HepG2 (cell line): Measurements from ENCODE around the gene GIMD1. TPM values are rescaled to one million over a fixed set of nuclear protein-coding genes. Genes with fewer than 3 reads are reported as not detected.

Experiments
- ATAC-seq: fragments of 200-7000 bp; cut with Tn5 transposase; 3 replicates; pipeline ENCODE4 v1.9.1; 2020; ENCODE audit warnings: mild to moderate bottlenecking, moderate library complexity
- BruUV-seq: library from RNA; stranded (reverse); fragments of 400-500 nt; replicated peaks from 2 replicates; lab custom pipeline; 2021; lab: Mats Ljungman, UMichigan
- CTCF ChIA-PET: fragments of 300-600 bp; formaldehyde crosslinking; extraction: SDS; loops from one replicate; lab custom pipeline; 2021; ENCODE audit warnings: low total read pairs, inconsistent platforms, low intra/inter-chr PET ratio; lab: Yijun Ruan, JAX
- POLR2A ChIA-PET: fragments of 350-600 bp; sonication (Branson Sonifier 250); formaldehyde crosslinking; loops from one replicate; lab custom pipeline; 2020; ENCODE audit warnings: antibody characterized with exemption, inconsistent platforms; lab: Yijun Ruan, JAX
- DNase-seq: peaks from one replicate; pipeline ENCODE4 v3.0.0-alpha.2; 2015; ENCODE audit warnings: low spot score
- FAIRE-seq: peaks from 3 replicates; lab custom pipeline; 2011; peaks lifted over from hg19 to GRCh38; lab: Jason Lieb, UNC
- H2AFZ ChIP-seq: one replicate; pipeline ENCODE4 v1.6.1; 2011; ENCODE audit warnings: low read length, inconsistent platforms
- H3K27ac ChIP-seq: fragments of 300-600 bp; 3 replicates; pipeline ENCODE4 v1.8.0; 2011; ENCODE audit warnings: mixed run types, mild to moderate bottlenecking, mixed read lengths, low read length, inconsistent platforms; ENCODE audit not compliant: insufficient read depth; ENCODE audit errors: extremely low read length
- H3K27me3 ChIP-seq, 2 experiments: fragments of 200-600 bp in 1 of 2; 2 replicates in 1 of 2; 3 replicates in 1 of 2; pipeline versions ENCODE4 v1.6.0 to v1.8.0; 2011; ENCODE audit warnings: low read length in 2 of 2, mild to moderate bottlenecking in 2 of 2, moderate library complexity in 2 of 2, inconsistent platforms in 1 of 2; ENCODE audit not compliant: insufficient read depth in 2 of 2, control insufficient read depth in 1 of 2
- H3K36me3 ChIP-seq, 2 experiments: fragments of 200-600 bp in 1 of 2; replicated peaks in 1 of 2; 2 replicates in 1 of 2; 3 replicates in 1 of 2; pipeline versions ENCODE4 v1.5.1 to v1.8.0; 2011; ENCODE audit warnings: low read length in 2 of 2, inconsistent platforms in 1 of 2; ENCODE audit not compliant: insufficient read depth in 2 of 2, control insufficient read depth in 1 of 2
- H3K4me1 ChIP-seq: 2 replicates; pipeline ENCODE4 v1.5.1; 2012; ENCODE audit warnings: low read length, inconsistent platforms; ENCODE audit not compliant: insufficient read depth
- H3K4me2 ChIP-seq: 2 replicates; pipeline ENCODE4 v1.6.0; 2011; ENCODE audit warnings: low read depth, low read length, inconsistent platforms
- H3K4me3 ChIP-seq, 3 experiments: fragments of 200-600 bp in 1 of 3; sonication (generic), shearing (Covaris generic) in 1 of 3; replicated peaks in 1 of 3; 2 replicates each; pipeline ENCODE4 v1.5.1; 2011 to 2016; ENCODE audit warnings: low read length in 3 of 3, inconsistent platforms in 2 of 3, low read depth in 2 of 3, mild to moderate bottlenecking in 2 of 3, control low read depth in 1 of 3, mixed read lengths in 1 of 3; ENCODE audit not compliant: insufficient read depth in 1 of 3
- H3K79me2 ChIP-seq: one replicate; pipeline ENCODE4 v1.6.1; 2011; ENCODE audit warnings: low read length, inconsistent platforms; ENCODE audit not compliant: insufficient read depth
- H3K9ac ChIP-seq: 2 replicates; pipeline ENCODE4 v1.6.0; 2011; ENCODE audit warnings: mild to moderate bottlenecking, low read depth, low read length, inconsistent platforms; ENCODE audit not compliant: insufficient read depth
- H3K9me3 ChIP-seq: 2 replicates; pipeline ENCODE4 v1.5.1; 2012; ENCODE audit warnings: mild to moderate bottlenecking, low read length
- H4K20me1 ChIP-seq: 2 replicates; pipeline ENCODE4 v1.6.0; 2011; ENCODE audit warnings: inconsistent platforms, mild to moderate bottlenecking, low read length, moderate library complexity; ENCODE audit not compliant: insufficient read depth
- BRF2 ChIP-seq: sonication (generic); formaldehyde crosslinking; IDR thresholded peaks from 2 replicates; pipeline ENCODE4 v1.8.1; 2022; ENCODE audit warnings: mild to moderate bottlenecking, missing genetic modification reagents
- E2F1 ChIP-seq: sonication (generic); formaldehyde crosslinking; IDR thresholded peaks from 2 replicates; pipeline ENCODE4 v1.5.0; 2020; ENCODE audit warnings: missing genetic modification reagents
- NR2F2 ChIP-seq: IDR thresholded peaks from 2 replicates; pipeline ENCODE4 v1.6.1; 2012; ENCODE audit warnings: low read depth, inconsistent platforms, borderline replicate concordance
- SRSF1 ChIP-seq: fragments of 200-400 bp; formaldehyde crosslinking; optimal IDR thresholded peaks from 2 replicates; pipeline ENCODE3; 2017; ENCODE audit warnings: mild to moderate bottlenecking, low read depth, low read length, moderate library complexity
- TCF12 ChIP-seq, 2 experiments: fragments of 450-650 bp in 1 of 2; sonication (generic) in 1 of 2; formaldehyde crosslinking in 1 of 2; IDR thresholded peaks; 2 replicates each; pipeline versions ENCODE4 v1.6.1 to v1.8.0; 2017 to 2022; ENCODE audit warnings: antibody characterized with exemption in 1 of 2, mild to moderate bottlenecking in 1 of 2, missing genetic modification reagents in 1 of 2, moderate library complexity in 1 of 2
- ZNF235 ChIP-seq: sonication (generic); formaldehyde crosslinking; IDR thresholded peaks from 2 replicates; pipeline ENCODE4 v1.8.1; 2023; ENCODE audit warnings: mild to moderate bottlenecking, missing genetic modification reagents, borderline replicate concordance
- ZNF318 ChIP-seq: sonication (generic); formaldehyde crosslinking; IDR thresholded peaks from 2 replicates; pipeline ENCODE4 v1.4.0; 2020; ENCODE audit warnings: mild to moderate bottlenecking, missing genetic modification reagents
- WGBS: methylation state at CpG from one replicate; pipeline ENCODE4 v1.1.6; 2017; ENCODE audit warnings: low lambda C conversion rate; 5-methylcytosine and 5-hydroxymethylcytosine counted together
- in situ Hi-C: cut with HindIII; loops from 2 replicates; pipeline ENCODE4 v1.10.0; 2017; ENCODE audit warnings: low pct_unique_long_range_greater_than_20kb; ENCODE audit not compliant: extremely low pct_ligation_motif_present
- intact Hi-C: fragments of 100-400 bp; cut with micrococcal nuclease; formaldehyde crosslinking; loops from one replicate; pipeline ENCODE4 v1.10.0; 2022; ENCODE audit not compliant: unreplicated experiment
- polyA plus RNA-seq, 8 experiments: library from polyadenylated mRNA; depleted of rRNA in 3 of 8; stranded (reverse) in 7 of 8; unstranded in 1 of 8; fragments of >200 nt; fragmentation: Illumina TruSeq in 4 of 8; extraction: Trizol in 4 of 8; gene quantifications; 2 replicates each; pipeline versions ENCODE4 v1.2.1 to v1.2.3, GENCODE V29; 2011 to 2016; ENCODE audit warnings: low read depth in 4 of 8, missing spikeins in 1 of 8, mixed read lengths in 1 of 8; ENCODE audit not compliant: insufficient read depth in 1 of 8
- total RNA-seq, 5 experiments: library from RNA; depleted of rRNA; stranded (reverse); fragments of >200 nt; fragmentation: Illumina TruSeq; extraction: Trizol; gene quantifications; 2 replicates each; pipeline ENCODE4 v1.2.3, GENCODE V29; 2016; ENCODE audit warnings: low read depth in 1 of 5

GIMD1 gene
- total and polyA plus RNA-seq, 2 of the 13 experiments (the other 11 are each of a cell fraction or from before 2014, with no cell fraction given) = not detected

- no TSS peak for BruUV-seq
- POLR2A ChIA-PET = no interaction called here
- H2AFZ ChIP-seq = no peak overlapping the region
- H3K9me3 ChIP-seq = no peaks in the 10 kb centered on the region
- no peaks in the 10 kb centered on the region for H3K36me3 ChIP-seq
- DNase-seq = no peak
- peak; percentile 25; the same call in 2 of the 3 replicates for ATAC-seq
- no peak overlapping the region for H3K4me3 ChIP-seq
- intact Hi-C loops (no loop called here), in situ Hi-C loops (no loop called here)
- H3K27me3 ChIP-seq = no peaks in the 10 kb centered on the region
- no peaks in the 10 kb centered on the region for H3K4me1 ChIP-seq
- TF ChIP-seq ZNF318 (CRISPR knock-in tag) = no peak
- TF ChIP-seq BRF2 (CRISPR knock-in tag) = no peak
- no peak for TF ChIP-seq E2F1 (CRISPR knock-in tag)
- no peak for TF ChIP-seq TCF12 (IDR thresholded peaks at IDR 0.05)
- no peak for TF ChIP-seq TCF12 (CRISPR knock-in tag; IDR thresholded peaks at IDR 0.05)
- no peak for TF ChIP-seq NR2F2
- TF ChIP-seq SRSF1 = no peak
- no peak for TF ChIP-seq ZNF235 (CRISPR knock-in tag)
- H3K4me2 ChIP-seq = no peak overlapping the region
- CTCF ChIA-PET = no interaction called here
- H3K79me2 ChIP-seq = no peaks in the 10 kb centered on the region
- FAIRE-seq = no peak
- WGBS = 10% methylated on average over 2 of the region's 6 CpGs
- no peaks in the 10 kb centered on the region for H4K20me1 ChIP-seq
- H3K27ac ChIP-seq = no peak overlapping the region
- H3K9ac ChIP-seq = no peak overlapping the region
Measured at GRCh38 chr4:106385853-106386393, 17.3 kb upstream of the GIMD1 start.
